Gastroesophageal sphincter (tissue), 3 donors: ENCODE results near the gene VAV2.

Experiments
- EP300 ChIP-seq: sonication (generic); formaldehyde crosslinking; IDR thresholded peaks from one replicate; pipeline ENCODE4 v1.6.1; 2017; ENCODE audit warnings: antibody characterized with exemption, mild to moderate bottlenecking
- POLR2A ChIP-seq, 2 donors: fragments of 450-650 bp; IDR thresholded peaks; one replicate each; pipeline ENCODE4 v1.6.1; 2017; ENCODE audit warnings: antibody characterized with exemption in 2 of 2, mild to moderate bottlenecking in 2 of 2, moderate library complexity in 1 of 2
- POLR2AphosphoS5 ChIP-seq: sonication (generic); formaldehyde crosslinking; IDR thresholded peaks from one replicate; pipeline ENCODE4 v1.6.1; 2017; ENCODE audit warnings: antibody characterized with exemption
- TF ChIP-seq, protein P1 (sequence below), 4 experiments: fragments of 200-600 bp in 2 of 4; fragments of 450-650 bp in 2 of 4; sonication (generic) in 1 of 4; IDR thresholded peaks; one replicate each; pipeline ENCODE4 v1.5.1; 2017 to 2019; ENCODE audit warnings: antibody characterized with exemption in 4 of 4, mild to moderate bottlenecking in 2 of 4, moderate library complexity in 2 of 4

DNA sequence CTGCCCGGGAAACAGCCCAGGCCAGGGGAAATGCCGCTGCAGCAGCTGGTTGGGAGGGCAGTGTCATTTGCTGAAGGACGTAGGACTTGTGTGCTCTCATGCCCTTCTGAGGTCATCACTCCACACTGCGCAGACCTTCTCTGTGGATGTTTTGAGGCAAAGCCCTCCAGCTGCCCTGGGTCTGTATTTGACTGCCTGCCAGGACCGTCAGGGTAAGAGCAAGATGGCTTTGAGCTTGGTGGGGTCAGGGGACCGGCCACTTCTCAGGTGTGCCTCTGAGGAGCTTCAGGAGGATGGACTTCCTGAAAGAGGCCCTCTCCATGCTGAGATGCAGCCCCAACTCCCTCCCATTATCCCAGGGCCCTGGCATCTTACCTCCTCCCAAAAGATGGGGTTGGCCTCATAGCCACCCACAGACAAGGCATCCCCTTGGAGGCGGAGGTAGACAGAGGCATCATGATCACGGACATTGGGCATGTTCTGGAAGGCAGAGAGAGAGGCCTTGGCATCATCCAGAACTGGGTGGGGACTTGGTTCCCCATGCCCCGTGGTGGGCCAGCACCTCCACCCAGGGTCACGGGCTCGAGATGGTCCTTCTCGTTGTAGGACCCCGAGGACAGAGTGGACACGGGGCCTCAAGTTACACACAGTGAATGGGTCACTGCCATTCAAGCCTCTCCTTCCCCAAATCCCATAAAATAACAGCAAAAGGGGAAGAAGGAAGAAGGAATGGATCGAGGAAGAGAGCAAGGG, 273.4 kb downstream of the VAV2 start:
- TF ChIP-seq POLR2A (IDR thresholded peaks at IDR 0.05) (no peak), POLR2AphosphoS5 (no peak), EP300 (no peak)
- TF ChIP-seq, protein P1, sequence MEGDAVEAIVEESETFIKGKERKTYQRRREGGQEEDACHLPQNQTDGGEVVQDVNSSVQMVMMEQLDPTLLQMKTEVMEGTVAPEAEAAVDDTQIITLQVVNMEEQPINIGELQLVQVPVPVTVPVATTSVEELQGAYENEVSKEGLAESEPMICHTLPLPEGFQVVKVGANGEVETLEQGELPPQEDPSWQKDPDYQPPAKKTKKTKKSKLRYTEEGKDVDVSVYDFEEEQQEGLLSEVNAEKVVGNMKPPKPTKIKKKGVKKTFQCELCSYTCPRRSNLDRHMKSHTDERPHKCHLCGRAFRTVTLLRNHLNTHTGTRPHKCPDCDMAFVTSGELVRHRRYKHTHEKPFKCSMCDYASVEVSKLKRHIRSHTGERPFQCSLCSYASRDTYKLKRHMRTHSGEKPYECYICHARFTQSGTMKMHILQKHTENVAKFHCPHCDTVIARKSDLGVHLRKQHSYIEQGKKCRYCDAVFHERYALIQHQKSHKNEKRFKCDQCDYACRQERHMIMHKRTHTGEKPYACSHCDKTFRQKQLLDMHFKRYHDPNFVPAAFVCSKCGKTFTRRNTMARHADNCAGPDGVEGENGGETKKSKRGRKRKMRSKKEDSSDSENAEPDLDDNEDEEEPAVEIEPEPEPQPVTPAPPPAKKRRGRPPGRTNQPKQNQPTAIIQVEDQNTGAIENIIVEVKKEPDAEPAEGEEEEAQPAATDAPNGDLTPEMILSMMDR (IDR thresholded peaks at IDR 0.05): no peak
